Non-pigmented ciliary epithelial cell (primary cell): ENCODE data around the gene CCDC6.

ENCODE experiments used
- DNase-seq: peaks from one replicate; pipeline ENCODE4 v3.0.0-alpha.2; 2010; ENCODE audit warnings: low read depth

CCDC6 gene

GRCh38 chr10:59851864-59852263 is 54.5 kb downstream of the CCDC6 start:
- no peak for DNase-seq

GRCh38 chr10:59847888-59848287 is 58.5 kb downstream of the CCDC6 start:
- DNase-seq = no peak

GRCh38 chr10:59847326-59847725 is 59.0 kb downstream of the CCDC6 start:
- DNase-seq = no peak

GRCh38 chr10:59844436-59844835 is 61.9 kb downstream of the CCDC6 start:
- no peak for DNase-seq

- no peak for DNase-seq
Measured at GRCh38 chr10:59843748-59844147, 62.6 kb downstream of the CCDC6 start.

GRCh38 chr10:59839576-59839975 is 66.8 kb downstream of the CCDC6 start:
- DNase-seq = peak; percentile 38

- no peak for DNase-seq
Measured at GRCh38 chr10:59838085-59838789, 68.1 kb downstream of the CCDC6 start.

GRCh38 chr10:59833810-59834209 is 72.5 kb downstream of the CCDC6 start:
- DNase-seq = no peak

- DNase-seq = no peak
Measured at GRCh38 chr10:59832506-59832905, 73.8 kb downstream of the CCDC6 start.

- no peak for DNase-seq
Measured at GRCh38 chr10:59831658-59832503, 74.5 kb downstream of the CCDC6 start.

- DNase-seq = peak; percentile 28
Measured at GRCh38 chr10:59830601-59831259, 75.6 kb downstream of the CCDC6 start.

GRCh38 chr10:59829601-59830000 is 76.8 kb downstream of the CCDC6 start:
- no peak for DNase-seq

GRCh38 chr10:59829024-59829423 is 77.3 kb downstream of the CCDC6 start:
- no peak for DNase-seq

- no peak for DNase-seq
Measured at GRCh38 chr10:59825932-59826331, 80.4 kb downstream of the CCDC6 start.

- no peak for DNase-seq
Measured at GRCh38 chr10:59823751-59824150, 82.6 kb downstream of the CCDC6 start.

GRCh38 chr10:59823111-59823510 is 83.2 kb downstream of the CCDC6 start:
- no peak for DNase-seq

- DNase-seq = no peak
Measured at GRCh38 chr10:59820471-59820870, 85.9 kb downstream of the CCDC6 start.

- no peak for DNase-seq
Measured at GRCh38 chr10:59819683-59820082, 86.7 kb downstream of the CCDC6 start.

- no peak for DNase-seq
Measured at GRCh38 chr10:59819265-59819664, 87.1 kb downstream of the CCDC6 start.

GRCh38 chr10:59817773-59818172 is 88.6 kb downstream of the CCDC6 start:
- DNase-seq = no peak

GRCh38 chr10:59814878-59815277 is 91.5 kb downstream of the CCDC6 start:
- no peak for DNase-seq

- DNase-seq = no peak
Measured at GRCh38 chr10:59812519-59813122, 93.7 kb downstream of the CCDC6 start.

GRCh38 chr10:59809644-59809974 is 96.7 kb downstream of the CCDC6 start:
- no peak for DNase-seq
